K562 (cell line): Measurements from ENCODE around the gene ATE1. TPM values are rescaled to one million over a fixed set of nuclear protein-coding genes. Genes with fewer than 3 reads are reported as not detected.
A peak's percentile ranks its signal among the peaks of the same experiment; 100 is the strongest.
"Not testable (repeated sequence)": the region's sequence is repeated elsewhere in the genome, so short reads cannot be mapped to it uniquely, and the experiment has no call there.

Source experiments
- ATAC-seq: fragments of 200-7000 bp; cut with Tn5 transposase; 3 replicates; pipeline ENCODE4 v1.9.1; 2020; ENCODE audit warnings: moderate library complexity
- BruUV-seq: library from RNA; stranded (reverse); fragments of 400-500 nt; replicated peaks from 2 replicates; lab custom pipeline; 2021; lab: Mats Ljungman, UMichigan
- CTCF ChIA-PET: fragments of 300-600 bp; formaldehyde crosslinking; extraction: SDS; loops from one replicate; lab custom pipeline; 2021; ENCODE audit warnings: low intra/inter-chr PET ratio; lab: Yijun Ruan, JAX
- POLR2A ChIA-PET: fragments of 300-600, 350-650 bp; sonication (Branson Sonifier 250); formaldehyde crosslinking; extraction: SDS; loops from one replicate; lab custom pipeline; 2021; ENCODE audit warnings: antibody characterized with exemption, inconsistent platforms; lab: Yijun Ruan, JAX
- DNase-seq, 4 experiments: peaks; one replicate each; pipeline versions ENCODE4 v3.0.0 to v3.0.0-alpha.2; 2011 to 2018; ENCODE audit warnings: low spot score in 3 of 4, mixed read lengths in 3 of 4; ENCODE audit errors: extremely low read depth in 1 of 4
- FAIRE-seq: peaks from 2 replicates; lab custom pipeline; 2011; peaks lifted over from hg19 to GRCh38; lab: Jason Lieb, UNC
- H2AFZ ChIP-seq: 2 replicates; pipeline ENCODE4 v1.6.0; 2011; ENCODE audit warnings: low read depth, low read length, control low read depth, inconsistent platforms
- H3K27ac ChIP-seq: fragments of 200-600 bp; 3 replicates; pipeline ENCODE4 v1.8.0; 2011; ENCODE audit warnings: low read depth, mild to moderate bottlenecking, control low read depth, inconsistent platforms, low read length, moderate library complexity, mixed read lengths; ENCODE audit errors: extremely low read depth
- H3K27me3 ChIP-seq, 2 experiments: fragments of 300-600 bp in 1 of 2; 2 replicates in 1 of 2; 3 replicates in 1 of 2; pipeline versions ENCODE4 v1.6.0 to v1.8.0; 2011; ENCODE audit warnings: inconsistent platforms in 2 of 2, low read length in 2 of 2, mild to moderate bottlenecking in 1 of 2, mixed read lengths in 1 of 2, moderate library complexity in 1 of 2; ENCODE audit not compliant: control insufficient read depth in 2 of 2, insufficient read depth in 2 of 2
- H3K36me3 ChIP-seq: fragments of 300-600 bp; 3 replicates; pipeline ENCODE4 v1.8.0; 2011; ENCODE audit warnings: mild to moderate bottlenecking, low read length, inconsistent platforms; ENCODE audit not compliant: control insufficient read depth, insufficient read depth
- H3K4me1 ChIP-seq, 2 experiments: fragments of 200-600 bp in 1 of 2; replicated peaks in 1 of 2; 2 replicates in 1 of 2; 3 replicates in 1 of 2; pipeline versions ENCODE4 v1.5.1 to v1.8.0; 2011; ENCODE audit warnings: inconsistent platforms in 2 of 2, low read length in 2 of 2, mild to moderate bottlenecking in 1 of 2, mixed read lengths in 1 of 2, moderate library complexity in 1 of 2; ENCODE audit not compliant: control insufficient read depth in 2 of 2, insufficient read depth in 2 of 2
- H3K4me2 ChIP-seq: 2 replicates; pipeline ENCODE4 v1.6.1; 2011; ENCODE audit warnings: low read length, control low read depth, inconsistent platforms, mixed read lengths; ENCODE audit not compliant: insufficient read depth
- H3K4me3 ChIP-seq: fragments of 200-600 bp; sonication (generic), shearing (Covaris generic); 2 replicates; pipeline ENCODE4 v1.5.1; 2016; ENCODE audit warnings: control low read depth, inconsistent platforms
- H3K79me2 ChIP-seq: fragments of 200-600 bp; 3 replicates; pipeline ENCODE4 v1.8.0; 2011; ENCODE audit warnings: low read length, inconsistent platforms; ENCODE audit not compliant: control insufficient read depth, insufficient read depth
- H3K9ac ChIP-seq, 2 experiments: 2 replicates each; pipeline versions ENCODE4 v1.6.0 to v1.6.1; 2011; ENCODE audit warnings: low read depth in 2 of 2, low read length in 2 of 2, control low read depth in 1 of 2, inconsistent platforms in 1 of 2, mild to moderate bottlenecking in 1 of 2, mixed read lengths in 1 of 2; ENCODE audit not compliant: insufficient read depth in 1 of 2
- H3K9me1 ChIP-seq: one replicate; pipeline ENCODE4 v1.6.0; 2011; ENCODE audit warnings: inconsistent platforms, mild to moderate bottlenecking, low read length, moderate library complexity; ENCODE audit not compliant: control insufficient read depth, insufficient read depth
- H3K9me3 ChIP-seq: replicated peaks from 2 replicates; pipeline ENCODE4 v1.5.1; 2011; ENCODE audit warnings: low read depth, low read length, inconsistent platforms; ENCODE audit not compliant: control insufficient read depth, insufficient read depth
- H4K20me1 ChIP-seq: replicated peaks from 2 replicates; pipeline ENCODE4 v1.6.1; 2011; ENCODE audit warnings: low read length, inconsistent platforms, mixed read lengths; ENCODE audit not compliant: control insufficient read depth, insufficient read depth
- ZNF431 ChIP-seq: sonication (generic); formaldehyde crosslinking; IDR thresholded peaks from 2 replicates; pipeline ENCODE4 v1.8.0; 2022; ENCODE audit warnings: mild to moderate bottlenecking, missing genetic modification reagents
- ZNF707 ChIP-seq: fragments of 250-450 bp; sonication (Bioruptor Pico); conservative IDR thresholded peaks from 2 replicates; pipeline ENCODE4 v1.8.0; 2022; ENCODE audit warnings: inconsistent platforms, mild to moderate bottlenecking, moderate library complexity
- WGBS: fragments of 100-300 bp; shearing (Covaris generic); methylation state at CpG from one replicate; pipeline ENCODE4 v1.1.6; 2016; ENCODE audit warnings: low coverage, mixed read lengths; ENCODE audit not compliant: insufficient coverage; ENCODE audit errors: missing lambda C conversion rate; 5-methylcytosine and 5-hydroxymethylcytosine counted together
- in situ Hi-C: fragments of 300-500 bp; cut with MboI; formaldehyde crosslinking; loops from 4 replicates; pipeline ENCODE4 v1.15.0; 2018; ENCODE audit warnings: inconsistent platforms, mixed read lengths
- intact Hi-C: fragments of 100-400 bp; cut with micrococcal nuclease; formaldehyde crosslinking; loops from 2 replicates; pipeline ENCODE4 v1.14.2; 2022
- polyA plus RNA-seq, 8 experiments: library from polyadenylated mRNA; depleted of rRNA in 4 of 8; stranded (reverse) in 5 of 8; unstranded in 3 of 8; fragments of >200 nt; fragmentation: Nextera tagmentation in 2 of 8; fragmentation: Illumina TruSeq in 1 of 8; extraction: Ambion mirVana in 2 of 8; extraction: Trizol in 1 of 8; gene quantifications; 2 replicates each; pipeline versions ENCODE4 v1.2.1 to v1.2.3, GENCODE V29; 2011 to 2014; ENCODE audit warnings: inconsistent platforms in 1 of 8, missing spikeins in 1 of 8
- total RNA-seq, 7 experiments: library from RNA; depleted of rRNA in 6 of 7; stranded (reverse); fragments of >200 nt in 6 of 7; fragmentation: Illumina TruSeq in 2 of 7; extraction: Trizol in 2 of 7; gene quantifications; 2 replicates each; pipeline versions ENCODE4 v1.2.1 to v1.2.3, GENCODE V29; 2011 to 2021; ENCODE audit warnings: low replicate concordance in 1 of 7

The ATE1 gene
- total and polyA plus RNA-seq, 9 of the 15 experiments (the other 6 are each of a cell fraction or from before 2014, with no cell fraction given) = 3.0 to 14.2 (median 8.8) TPM

GRCh38 chr10:121757241-121757640 is 170.6 kb downstream of the ATE1 start:
- H3K9ac ChIP-seq, H3K27ac ChIP-seq, ATAC-seq, in situ Hi-C loops, H3K4me1 ChIP-seq, H2AFZ ChIP-seq, H3K4me3 ChIP-seq, H3K79me2 ChIP-seq, H3K9me1 ChIP-seq, BruUV-seq, POLR2A ChIA-PET, H3K27me3 ChIP-seq, H3K9me3 ChIP-seq: not testable (repeated sequence)
- WGBS = 90% methylated on average over 1 of the region's 1 CpG
- peak; percentile 94 for TF ChIP-seq ZNF707
- TF ChIP-seq, all 486 proteins: peak for 1; not testable (repeated sequence) for 485
- CTCF ChIA-PET, H4K20me1 ChIP-seq, intact Hi-C loops, H3K36me3 ChIP-seq, H3K4me2 ChIP-seq, FAIRE-seq, DNase-seq: not testable (repeated sequence)

DNA sequence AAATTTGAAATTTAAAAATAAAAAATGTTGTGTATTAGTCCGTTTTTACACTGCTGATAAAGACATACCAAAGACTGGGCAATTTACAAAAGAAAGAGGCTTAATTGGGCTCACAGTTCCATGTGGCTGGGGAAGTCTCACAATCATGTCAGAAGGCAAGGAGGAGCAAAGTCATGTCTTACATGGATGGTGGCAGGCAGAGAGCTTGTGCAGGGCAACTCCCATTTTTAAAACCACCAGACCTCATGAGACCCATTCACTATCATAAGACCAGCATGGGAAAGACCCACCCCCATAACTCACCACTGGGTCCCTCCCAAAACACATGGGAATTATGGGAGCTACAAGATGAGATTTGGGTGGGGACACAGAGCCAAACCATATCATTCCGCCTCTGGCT is 172.3 kb downstream of the ATE1 start:
- H3K27me3 ChIP-seq, H3K9ac ChIP-seq, ATAC-seq, H3K9me3 ChIP-seq, FAIRE-seq, H3K27ac ChIP-seq, H3K4me3 ChIP-seq, POLR2A ChIA-PET, in situ Hi-C loops, H4K20me1 ChIP-seq, H3K4me1 ChIP-seq, H2AFZ ChIP-seq, intact Hi-C loops, DNase-seq, H3K36me3 ChIP-seq, H3K9me1 ChIP-seq, BruUV-seq, H3K4me2 ChIP-seq, H3K79me2 ChIP-seq, CTCF ChIA-PET: not testable (repeated sequence)
- 61% methylated on average over 2 of the region's 2 CpGs for WGBS
- TF ChIP-seq ZNF431 (CRISPR knock-in tag) = peak; percentile 71; the same call in 1 of the 2 replicates
